ENCODE data around the gene CNDP1.

CNDP1 gene

GRCh38 chr18:74551452-74551851 lies 17.2 kb downstream of the CNDP1 start:
- no peak for TF ChIP-seq CTCF (IDR thresholded peaks at IDR 0.05)
- H3K36me3 ChIP-seq, result no peaks in the 10 kb centered on the region
- H3K27ac ChIP-seq, result no peak overlapping the region
- DNase-seq, result no peak
- peaks cover 0 to 4% (median 0%) of the 10 kb centered on the region in 4 donors for H3K4me1 ChIP-seq
- H3K9me3 ChIP-seq, result peaks cover 0 to 17% (median 9%) of the 10 kb centered on the region in 3 donors
- H3K4me3 ChIP-seq, result no peak overlapping the region
- intact Hi-C loops (cut with DNase I; ENCODE audit: low total_unique reads), result loop anchor here (5.0 kb wide), 1 partner anchor 194 kb away; no protein-coding TSS in a partner anchor
- peaks cover 0 to 14% of the 10 kb centered on the region in 2 donors for H3K27me3 ChIP-seq

GRCh38 chr18:74551936-74552555 lies 17.7 kb downstream of the CNDP1 start:
- intact Hi-C loops (cut with DNase I; ENCODE audit: low total_unique reads), result loop anchor here (5.0 kb wide), 1 partner anchor 195 kb away; no protein-coding TSS in a partner anchor
- peak; percentile 84 to 85 for DNase-seq
- H3K4me3 ChIP-seq, result no peak overlapping the region
- H3K9me3 ChIP-seq, result peaks cover 0 to 17% (median 9%) of the 10 kb centered on the region in 3 donors
- H3K4me1 ChIP-seq, result no peaks in the 10 kb centered on the region
- H3K36me3 ChIP-seq, result no peaks in the 10 kb centered on the region
- H3K27ac ChIP-seq, result no peak overlapping the region
- peak; percentile 69 to 73 for TF ChIP-seq CTCF (IDR thresholded peaks at IDR 0.05)
- peaks cover 0 to 14% of the 10 kb centered on the region in 2 donors for H3K27me3 ChIP-seq

- intact Hi-C loops (cut with DNase I; ENCODE audit: low total_unique reads), result loop anchor here (5.0 kb wide), 1 partner anchor 364 kb away; no protein-coding TSS in a partner anchor
- no peak for DNase-seq
These were observed 21.8 kb downstream of the CNDP1 start for GRCh38 chr18:74556126-74556525.

GRCh38 chr18:74558096-74558495 lies 23.8 kb downstream of the CNDP1 start:
- intact Hi-C loops (cut with DNase I; ENCODE audit: low total_unique reads), result loop anchor here (5.0 kb wide), 1 partner anchor 366 kb away; no protein-coding TSS in a partner anchor
- H3K4me1 ChIP-seq, result no peaks in the 10 kb centered on the region
- H3K27me3 ChIP-seq, result peaks cover 0 to 14% of the 10 kb centered on the region in 2 donors
- TF ChIP-seq CTCF (IDR thresholded peaks at IDR 0.05), result no peak
- H3K9me3 ChIP-seq, result no peaks in the 10 kb centered on the region
- no peak overlapping the region for H3K27ac ChIP-seq
- no peak for DNase-seq
- no peak overlapping the region for H3K4me3 ChIP-seq
- H3K36me3 ChIP-seq, result no peaks in the 10 kb centered on the region

More at GRCh38 chr18:74556126-74556525, 21.8 kb downstream of the CNDP1 start:
- TF ChIP-seq CTCF (IDR thresholded peaks at IDR 0.05), result no peak
- H3K36me3 ChIP-seq, result no peaks in the 10 kb centered on the region
- no peak overlapping the region for H3K4me3 ChIP-seq
- H3K27ac ChIP-seq, result no peak overlapping the region
- no peaks in the 10 kb centered on the region for H3K9me3 ChIP-seq
- peaks cover 0 to 14% of the 10 kb centered on the region in 2 donors for H3K27me3 ChIP-seq
- no peaks in the 10 kb centered on the region for H3K4me1 ChIP-seq

- no peak for DNase-seq
- no peaks in the 10 kb centered on the region for H3K36me3 ChIP-seq
- H3K27me3 ChIP-seq, result no peaks in the 10 kb centered on the region
- H3K4me3 ChIP-seq, result no peak overlapping the region
- no peak overlapping the region for H3K27ac ChIP-seq
- no peak for TF ChIP-seq CTCF (IDR thresholded peaks at IDR 0.05)
- no peaks in the 10 kb centered on the region for H3K9me3 ChIP-seq
- H3K4me1 ChIP-seq, result no peaks in the 10 kb centered on the region
- intact Hi-C loops (cut with DNase I; ENCODE audit: low total_unique reads), result no loop called here
These were observed 27.9 kb downstream of the CNDP1 start for GRCh38 chr18:74562131-74562730.

Data from tibial artery (tissue), 4 donors.